Ovary (tissue), 9 donors: ENCODE data around the gene IL15. TPM values are rescaled to one million over a fixed set of nuclear protein-coding genes. Genes with fewer than 3 reads are reported as not detected.
"Not testable (repeated sequence)": the region's sequence is repeated elsewhere in the genome, so short reads cannot be mapped to it uniquely, and the experiment has no call there.

ENCODE experiments used
- DNase-seq, 5 donors: peaks; one replicate each; pipeline ENCODE4 v3.0.0-alpha.2; 2019 to 2020
- H3K27ac ChIP-seq, 2 donors: fragments of 200-600 bp; one replicate each; pipeline versions ENCODE4 v1.5.1 to v1.8.0; 2019 to 2022
- H3K27me3 ChIP-seq: fragments of 200-600 bp; one replicate; pipeline ENCODE4 v1.8.0; 2022
- H3K36me3 ChIP-seq: fragments of 200-600 bp; sonication (generic); one replicate; pipeline ENCODE4 v1.5.1; 2019
- H3K4me1 ChIP-seq: one replicate; pipeline ENCODE4 v1.8.1; 2013; ENCODE audit warnings: mild to moderate bottlenecking, moderate library complexity; ENCODE audit not compliant: insufficient read depth
- H3K4me3 ChIP-seq: fragments of 200-600 bp; sonication (generic); one replicate; pipeline ENCODE4 v1.5.1; 2017
- H3K9me3 ChIP-seq, 2 donors: fragments of 200-600 bp in 1 of 2; sonication (generic) in 1 of 2; one replicate each; pipeline versions ENCODE4 v1.5.1 to v1.8.1; 2013 to 2019; ENCODE audit warnings: mild to moderate bottlenecking in 1 of 2, moderate library complexity in 1 of 2
- CTCF ChIP-seq, 3 donors: fragments of 450-650 bp in 2 of 3; fragments of 200-600 bp in 1 of 3; IDR thresholded peaks; one replicate each; pipeline versions ENCODE4 v1.5.1 to v1.8.0; 2016 to 2022; ENCODE audit warnings: antibody characterized with exemption in 3 of 3, mild to moderate bottlenecking in 1 of 3
- EP300 ChIP-seq: sonication (generic); formaldehyde crosslinking; IDR thresholded peaks from one replicate; pipeline ENCODE4 v1.6.1; 2017; ENCODE audit warnings: antibody characterized with exemption
- POLR2A ChIP-seq: fragments of 450-650 bp; IDR thresholded peaks from one replicate; pipeline ENCODE4 v1.6.1; 2017; ENCODE audit warnings: antibody characterized with exemption, mild to moderate bottlenecking, moderate library complexity
- WGBS, 3 donors: extraction: QIAGEN DNeasy Blood & Tissue Kit in 1 of 3; methylation state at CpG; one replicate each; pipeline versions ENCODE4 v1.1.5 to v1.1.7; 2013 to 2017; 5-methylcytosine and 5-hydroxymethylcytosine counted together
- intact Hi-C, 4 donors: fragments of 100-400 bp; cut with DNase I; formaldehyde crosslinking; loops; one replicate each; pipeline versions ENCODE4 v1.11.0 to v1.15.1; 2022 to 2023
- polyA plus RNA-seq, 2 donors: library from polyadenylated mRNA; stranded (reverse); fragments of 200-250 nt in 1 of 2; fragments of 350-450 nt in 1 of 2; fragmentation: Illumina TruSeq in 1 of 2; extraction: RNeasy Lipid Tissue Mini Kit (QIAGEN cat#74804) in 1 of 2; gene quantifications; one replicate each; pipeline ENCODE4 v1.2.3, GENCODE V29; 2013 to 2014
- total RNA-seq, 7 donors: library from RNA; depleted of rRNA in 2 of 7; stranded (reverse); fragments of >200 nt in 2 of 7; fragmentation: NEBNext Ultra II Directional in 3 of 7; extraction: Animal tissue kit (Norgen Biotek cat#: 25700) in 3 of 7; gene quantifications; one replicate each; pipeline versions ENCODE4 v1.1.0 to v1.2.4, GENCODE V29; 2016 to 2023
- donor health status: DM: no; HTN: no; CAD: no; lungs with moderate emphysema.
- donor health status: DM: no; HTN: no; CAD: no.
- donor health status: Bipolar disorder and iron deficiency.
- donor health status: DM: yes; HTN: yes; CAD: no.
- donor health status: DM: no; HTN: no; CAD: no.
- donor health status: DM: yes; HTN: yes; CAD: no.

The IL15 gene
- total and polyA plus RNA-seq, 9 donors: 0.73 to 12.9 (median 1.1) TPM

- no peak overlapping the region for H3K4me3 ChIP-seq
- intact Hi-C loops: no loop called here
- H3K4me1 ChIP-seq: no peaks in the 10 kb centered on the region
- no peaks in the 10 kb centered on the region for H3K9me3 ChIP-seq
- H3K27me3 ChIP-seq: no peaks in the 10 kb centered on the region
- no peaks in the 10 kb centered on the region for H3K36me3 ChIP-seq
- no peak for TF ChIP-seq CTCF (IDR thresholded peaks at IDR 0.05)
- TF ChIP-seq POLR2A: no peak
- TF ChIP-seq EP300: no peak
- no peak for DNase-seq
- H3K27ac ChIP-seq: no peak overlapping the region
- 66 to 82% (median 72%) methylated on average over 1 of the region's 1 CpG for WGBS, 3 donors
Measured at GRCh38 chr4:141746026-141746425, 109.6 kb downstream of the IL15 start.

- H3K27ac ChIP-seq, H3K36me3 ChIP-seq, H3K9me3 ChIP-seq, H3K4me1 ChIP-seq, intact Hi-C loops, H3K4me3 ChIP-seq, H3K27me3 ChIP-seq, DNase-seq: not testable (repeated sequence)
- WGBS, 3 donors: 80 to 89% (median 83%) methylated on average over 3 of the region's 3 CpGs
Measured at GRCh38 chr4:141751806-141752205, 115.4 kb downstream of the IL15 start.

- no peak for TF ChIP-seq POLR2A
- no peak for TF ChIP-seq EP300
- TF ChIP-seq CTCF (IDR thresholded peaks at IDR 0.05): no peak
- WGBS, 3 donors: 57 to 68% (median 65%) methylated on average over 2 of the region's 2 CpGs
- no peak overlapping the region for H3K4me3 ChIP-seq
- H3K36me3 ChIP-seq: no peaks in the 10 kb centered on the region
- intact Hi-C loops: no loop called here
- no peak for DNase-seq
- H3K27ac ChIP-seq: no peak overlapping the region
- no peaks in the 10 kb centered on the region for H3K4me1 ChIP-seq
- no peaks in the 10 kb centered on the region for H3K27me3 ChIP-seq
- no peaks in the 10 kb centered on the region for H3K9me3 ChIP-seq
Measured at GRCh38 chr4:141757287-141757686, 120.9 kb downstream of the IL15 start.

- Histone ChIP-seq H3K9me3 (no peaks in the 10 kb centered on the region), H3K4me1 (no peaks in the 10 kb centered on the region), H3K4me3 (no peak overlapping the region), H3K36me3 (no peaks in the 10 kb centered on the region), H3K27me3 (no peaks in the 10 kb centered on the region), H3K27ac (no peak overlapping the region)
- intact Hi-C loops: no loop called here
- WGBS, 3 donors: 19 to 29% (median 28%) methylated on average over 1 of the region's 1 CpG
- TF ChIP-seq EP300 (no peak), CTCF (IDR thresholded peaks at IDR 0.05) (no peak), POLR2A (no peak)
- no peak for DNase-seq
Measured at GRCh38 chr4:141759796-141760425, 123.5 kb downstream of the IL15 start.

GRCh38 chr4:141761926-141762325 is 125.5 kb downstream of the IL15 start:
- 57 to 62% (median 59%) methylated on average over 2 of the region's 2 CpGs for WGBS, 3 donors
- intact Hi-C loops: no loop called here

More at GRCh38 chr4:141761926-141762325, 125.5 kb downstream of the IL15 start:
- H3K4me1 ChIP-seq: no peaks in the 10 kb centered on the region
- H3K27ac ChIP-seq: no peak overlapping the region
- H3K4me3 ChIP-seq: no peak overlapping the region
- no peaks in the 10 kb centered on the region for H3K27me3 ChIP-seq
- H3K9me3 ChIP-seq: no peaks in the 10 kb centered on the region
- TF ChIP-seq POLR2A (no peak), CTCF (IDR thresholded peaks at IDR 0.05) (no peak), EP300 (no peak)
- DNase-seq: no peak
- no peaks in the 10 kb centered on the region for H3K36me3 ChIP-seq
